Neural cell (in vitro differentiated cells): ENCODE measurements around the gene ARHGAP6.

ENCODE experiments used
- CTCF ChIP-seq: fragments of 450-650 bp; IDR thresholded peaks from 2 replicates; pipeline ENCODE4 v1.5.1; 2014; ENCODE audit warnings: antibody characterized with exemption, mild to moderate bottlenecking, moderate library complexity; ENCODE audit not compliant: poor library complexity, severe bottlenecking
- EP300 ChIP-seq: fragments of 450-650 bp; conservative IDR thresholded peaks from 2 replicates; pipeline ENCODE4 v1.6.1; 2014; ENCODE audit warnings: antibody characterized with exemption, mild to moderate bottlenecking, moderate library complexity; ENCODE audit not compliant: poor library complexity, severe bottlenecking
- EZH2 ChIP-seq: fragments of 200-600, 300-800 bp; shearing (Covaris generic), sonication (generic); IDR thresholded peaks from 2 replicates; pipeline ENCODE4 v1.6.1; 2014; ENCODE audit warnings: antibody characterized with exemption, low read length, borderline replicate concordance, mild to moderate bottlenecking; ENCODE audit not compliant: insufficient read depth, poor library complexity, severe bottlenecking
- MXI1 ChIP-seq: fragments of 450-650 bp; conservative IDR thresholded peaks from 2 replicates; pipeline ENCODE4 v1.6.1; 2014; ENCODE audit warnings: antibody characterized with exemption, mild to moderate bottlenecking; ENCODE audit not compliant: poor library complexity, severe bottlenecking
- POLR2AphosphoS5 ChIP-seq: IDR thresholded peaks from 2 replicates; pipeline ENCODE4 v1.6.1; 2012
- REST ChIP-seq: IDR thresholded peaks from 2 replicates; pipeline ENCODE4 v1.6.1; 2012; ENCODE audit warnings: borderline replicate concordance
- TAF1 ChIP-seq: IDR thresholded peaks from 2 replicates; pipeline ENCODE4 v1.6.1; 2012; ENCODE audit warnings: low read depth

DNA sequence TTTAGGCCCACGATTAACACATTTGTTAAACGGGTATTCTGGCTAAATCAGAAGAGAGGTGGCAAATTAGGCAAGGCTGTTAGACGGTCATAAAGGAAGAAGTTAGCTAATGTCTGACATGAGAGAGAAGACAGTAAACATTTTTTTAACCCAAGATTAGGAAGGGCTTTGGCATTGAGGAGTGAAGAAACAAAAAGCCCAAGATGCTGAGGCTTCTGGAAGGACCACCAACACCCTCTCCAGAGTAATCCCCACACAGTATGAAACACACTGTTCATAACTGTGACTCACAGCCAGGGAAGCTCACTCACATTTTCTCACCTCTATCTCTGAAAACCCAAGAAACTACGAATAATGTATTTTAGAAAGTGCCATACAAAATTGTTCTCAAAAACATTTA, 244.9 kb downstream of the ARHGAP6 start:
- TF ChIP-seq EP300 (no peak), TAF1 (no peak), CTCF (no peak), POLR2AphosphoS5 (no peak), EZH2 (no peak), REST (no peak), MXI1 (no peak)
